NB4 (cell line): Measurements from ENCODE around the gene MEPCE.
A peak's percentile ranks its signal among the peaks of the same experiment; 100 is the strongest.

Source experiments
- CTCF ChIP-seq: IDR thresholded peaks from one replicate; pipeline ENCODE4 v1.5.1; 2012; ENCODE audit warnings: low read depth, low read length
- MAX ChIP-seq: IDR thresholded peaks from 2 replicates; pipeline ENCODE4 v1.6.1; 2011; ENCODE audit warnings: low read depth, low read length
- POLR2A ChIP-seq: IDR thresholded peaks from 2 replicates; pipeline ENCODE4 v1.6.1; 2011; ENCODE audit warnings: mild to moderate bottlenecking; ENCODE audit not compliant: insufficient read length; ENCODE audit errors: extremely low read depth

- TF ChIP-seq MAX: no peak
- no peak for TF ChIP-seq POLR2A
- peak; percentile 96 for TF ChIP-seq CTCF
These were observed 39.8 kb downstream of the MEPCE start for GRCh38 chr7:100469227-100470044.
